NB4 (cell line): ENCODE results near the gene DOCK9.

Experiments used
- DNase-seq: peaks from one replicate; pipeline ENCODE4 v3.0.0; 2010; ENCODE audit warnings: low read depth
- H3K4me3 ChIP-seq: one replicate; pipeline ENCODE4 v1.5.1; 2011; ENCODE audit warnings: mild to moderate bottlenecking, low read depth, low read length, moderate library complexity
- CTCF ChIP-seq: IDR thresholded peaks from one replicate; pipeline ENCODE4 v1.5.1; 2012; ENCODE audit warnings: low read depth, low read length
- MAX ChIP-seq: IDR thresholded peaks from 2 replicates; pipeline ENCODE4 v1.6.1; 2011; ENCODE audit warnings: low read depth, low read length
- MYC ChIP-seq: IDR thresholded peaks from 2 replicates; pipeline ENCODE4 v1.6.1; 2011; ENCODE audit warnings: low read depth, low read length
- POLR2A ChIP-seq: IDR thresholded peaks from 2 replicates; pipeline ENCODE4 v1.6.1; 2011; ENCODE audit warnings: mild to moderate bottlenecking; ENCODE audit not compliant: insufficient read length; ENCODE audit errors: extremely low read depth

The DOCK9 gene

GRCh38 chr13:99007414-99007986 lies 29.6 kb upstream of the DOCK9 start:
- no peak for TF ChIP-seq MAX
- no peak for TF ChIP-seq CTCF
- DNase-seq, result no peak
- no peak overlapping the region for H3K4me3 ChIP-seq

GRCh38 chr13:99005609-99006008 lies 27.7 kb upstream of the DOCK9 start:
- no peak for DNase-seq
- no peak for TF ChIP-seq POLR2A
- no peak for TF ChIP-seq MAX
- TF ChIP-seq CTCF, result no peak
- no peak for TF ChIP-seq MYC
- no peak overlapping the region for H3K4me3 ChIP-seq

- TF ChIP-seq CTCF (no peak), MYC (no peak), POLR2A (no peak), MAX (no peak)
- DNase-seq, result no peak
- H3K4me3 ChIP-seq, result no peak overlapping the region
Measured at GRCh38 chr13:99004978-99005377, 27.1 kb upstream of the DOCK9 start.

- TF ChIP-seq POLR2A (no peak), MYC (no peak), MAX (no peak), CTCF (no peak)
- DNase-seq, result no peak
- no peak overlapping the region for H3K4me3 ChIP-seq
Measured at GRCh38 chr13:99003851-99004471, 26.1 kb upstream of the DOCK9 start.

- no peak for DNase-seq
- no peak overlapping the region for H3K4me3 ChIP-seq
- no peak for TF ChIP-seq MAX
Measured at GRCh38 chr13:99003186-99003585, 25.3 kb upstream of the DOCK9 start.

GRCh38 chr13:99002172-99002710 lies 24.4 kb upstream of the DOCK9 start:
- DNase-seq, result no peak
- TF ChIP-seq POLR2A, result no peak
- no peak for TF ChIP-seq MYC
- TF ChIP-seq MAX, result no peak

More at GRCh38 chr13:99002172-99002710, 24.4 kb upstream of the DOCK9 start:
- H3K4me3 ChIP-seq, result no peak overlapping the region
